ENCODE measurements around the gene SPHK2.
"Not testable (repeated sequence)": the region's sequence is repeated elsewhere in the genome, so short reads cannot be mapped to it uniquely, and the experiment has no call there.

Gene SPHK2

DNA sequence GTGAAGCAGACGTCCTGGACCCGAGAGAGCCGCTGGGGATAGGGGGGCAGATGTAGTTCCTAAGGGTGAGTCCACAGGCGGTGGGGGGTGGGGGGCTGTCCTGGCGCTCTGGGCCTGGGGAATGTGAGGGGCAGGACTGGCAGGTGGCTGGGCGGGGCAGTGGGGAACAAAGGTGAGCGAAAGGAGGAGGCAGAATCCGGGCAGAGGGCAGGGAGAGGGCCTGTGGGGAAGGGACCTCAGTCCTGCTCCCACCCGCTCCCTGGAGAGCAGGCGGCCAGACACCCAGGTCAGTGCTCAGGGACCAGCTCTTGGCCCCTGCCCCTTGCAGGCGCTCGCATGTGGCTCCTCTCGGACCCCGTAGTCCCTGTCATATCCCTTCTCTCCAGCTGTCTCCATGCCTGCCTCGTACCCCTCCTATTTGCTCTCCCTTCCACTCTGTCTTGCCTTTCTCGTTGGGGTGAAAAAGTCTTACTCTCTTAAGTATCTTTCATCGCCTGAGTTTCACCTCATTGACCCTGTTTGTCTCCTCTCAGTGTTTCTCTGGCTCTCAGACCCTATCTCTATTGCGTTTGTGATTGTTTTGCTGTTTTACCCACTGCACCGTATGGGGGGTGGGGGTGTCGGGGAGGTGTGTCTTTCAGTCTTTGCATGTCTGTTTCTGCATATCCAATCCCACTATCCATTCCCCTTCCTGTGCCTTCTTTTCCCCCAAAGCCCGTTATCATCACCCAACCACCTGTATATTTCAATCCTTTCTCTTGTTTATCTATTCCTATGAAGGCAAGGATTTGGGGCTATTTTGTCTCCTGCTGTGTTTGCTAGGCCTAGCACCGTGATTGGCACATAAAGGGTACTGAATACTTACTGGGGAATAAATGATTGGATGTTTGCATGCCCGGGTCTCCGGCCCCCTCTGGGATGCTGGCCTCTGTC lies 5.8 kb downstream of the SPHK2 start:
- no peak for DNase-seq

GRCh38 chr19:48625891-48626327 lies 6.6 kb downstream of the SPHK2 start:
- no peak for DNase-seq

GRCh38 chr19:48627201-48627864 lies 8.0 kb downstream of the SPHK2 start:
- DNase-seq = no peak

GRCh38 chr19:48627865-48628314 lies 8.6 kb downstream of the SPHK2 start:
- no peak for DNase-seq

- no peak for DNase-seq
These were observed 9.4 kb downstream of the SPHK2 start for GRCh38 chr19:48628486-48629296.

GRCh38 chr19:48629297-48629598 lies 9.9 kb downstream of the SPHK2 start:
- DNase-seq = no peak

DNA sequence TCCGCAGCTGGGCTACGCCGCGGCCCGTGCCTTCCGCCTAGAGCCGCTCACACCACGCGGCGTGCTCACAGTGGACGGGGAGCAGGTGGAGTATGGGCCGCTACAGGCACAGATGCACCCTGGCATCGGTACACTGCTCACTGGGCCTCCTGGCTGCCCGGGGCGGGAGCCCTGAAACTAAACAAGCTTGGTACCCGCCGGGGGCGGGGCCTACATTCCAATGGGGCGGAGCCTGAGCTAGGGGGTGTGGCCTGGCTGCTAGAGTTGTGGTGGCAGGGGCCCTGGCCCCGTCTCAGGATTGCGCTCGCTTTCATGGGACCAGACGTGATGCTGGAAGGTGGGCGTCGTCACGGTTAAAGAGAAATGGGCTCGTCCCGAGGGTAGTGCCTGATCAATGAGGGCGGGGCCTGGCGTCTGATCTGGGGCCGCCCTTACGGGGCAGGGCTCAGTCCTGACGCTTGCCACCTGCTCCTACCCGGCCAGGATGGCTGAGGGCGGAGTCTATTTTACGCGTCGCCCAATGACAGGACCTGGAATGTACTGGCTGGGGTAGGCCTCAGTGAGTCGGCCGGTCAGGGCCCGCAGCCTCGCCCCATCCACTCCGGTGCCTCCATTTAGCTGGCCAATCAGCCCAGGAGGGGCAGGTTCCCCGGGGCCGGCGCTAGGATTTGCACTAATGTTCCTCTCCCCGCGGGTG lies 10.4 kb downstream of the SPHK2 start:
- no peak for DNase-seq

GRCh38 chr19:48630296-48631063 lies 11.2 kb downstream of the SPHK2 start:
- DNase-seq = no peak

DNA sequence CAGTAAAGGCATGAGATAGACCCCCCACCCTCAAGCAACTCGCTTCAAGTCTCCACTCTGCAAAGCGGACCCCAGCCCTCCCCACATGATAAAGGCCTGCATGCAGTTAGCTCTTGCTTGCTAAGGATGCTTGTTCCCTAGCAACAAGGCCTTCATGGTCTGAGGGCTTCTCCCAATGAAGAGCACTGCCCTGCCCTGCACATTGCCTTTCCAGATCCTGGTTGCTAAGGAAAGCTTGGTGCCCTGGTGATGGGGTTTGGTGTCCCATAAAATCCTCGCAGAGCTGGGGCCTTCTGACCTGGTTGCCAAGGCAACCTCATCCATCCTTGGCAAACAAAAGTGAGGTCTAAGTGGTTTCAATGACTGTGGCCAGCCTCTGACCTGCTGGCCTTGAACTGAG lies 11.9 kb downstream of the SPHK2 start:
- no peak for DNase-seq

- not testable (repeated sequence) for DNase-seq
These were observed 13.0 kb downstream of the SPHK2 start for GRCh38 chr19:48632286-48632685.

- no peak for DNase-seq
These were observed 13.4 kb downstream of the SPHK2 start for GRCh38 chr19:48632692-48633147.

GRCh38 chr19:48633148-48634035 lies 14.1 kb downstream of the SPHK2 start:
- DNase-seq = no peak

DNA sequence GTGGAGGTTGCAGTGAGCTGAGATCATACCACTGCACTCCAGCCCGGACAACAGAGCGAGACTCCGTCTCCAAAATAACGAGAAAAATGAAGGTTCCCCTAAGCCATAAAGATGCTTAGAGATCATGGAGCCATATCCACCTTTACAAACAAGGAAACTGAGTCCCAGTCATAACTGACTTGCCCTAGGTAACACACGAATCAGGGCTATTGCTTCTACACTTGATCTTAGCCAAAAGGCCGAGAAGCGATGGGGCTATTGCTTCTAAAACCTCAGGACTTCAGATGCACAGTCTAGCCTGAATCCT lies 14.7 kb downstream of the SPHK2 start:
- DNase-seq = no peak

- DNase-seq = peak; percentile 94
These were observed 15.3 kb downstream of the SPHK2 start for GRCh38 chr19:48634424-48635262.

- peak; percentile 82 for DNase-seq
These were observed 16.1 kb downstream of the SPHK2 start for GRCh38 chr19:48635263-48635965.

GRCh38 chr19:48635966-48636858 lies 16.9 kb downstream of the SPHK2 start:
- no peak for DNase-seq

DNA sequence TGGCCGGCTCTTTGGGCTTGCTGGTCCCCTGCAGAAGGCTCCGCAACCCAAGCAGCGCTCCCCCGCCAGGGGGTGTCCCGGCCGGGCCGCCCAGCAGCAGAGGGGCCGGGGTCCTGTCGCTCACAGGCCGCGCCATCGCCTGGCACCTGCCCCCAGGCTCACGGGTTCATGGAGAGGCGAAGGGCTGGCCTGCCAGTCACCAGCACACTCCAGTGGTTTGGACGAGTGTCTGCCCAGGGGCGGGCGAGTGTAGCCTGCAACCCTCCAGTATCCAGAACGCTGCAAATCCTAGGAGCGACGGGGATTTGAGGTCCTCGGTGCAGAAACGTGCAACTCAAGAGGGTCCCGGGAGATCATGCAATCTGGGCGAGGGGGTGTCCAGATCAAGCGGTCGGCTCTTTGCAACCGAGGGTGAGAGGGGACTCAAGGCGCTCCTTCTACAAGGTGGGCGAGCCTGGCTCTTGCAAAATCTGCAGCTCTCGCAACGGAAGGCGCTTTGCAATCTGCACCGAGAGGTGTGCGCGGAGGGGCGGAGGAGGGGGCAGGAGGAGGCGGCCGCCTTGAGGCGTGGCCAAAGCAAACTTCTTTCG lies 17.6 kb downstream of the SPHK2 start, which contains the start of gene DBP:
TSS of gene DBP (minus strand) at position 521 of the 590 bp plus-strand sequence. CDS start at position 136, 385 bp downstream.
- DNase-seq = no peak

Measured in activated CD4-positive, alpha-beta T cell treated with anti-CD3 and anti-CD28 coated beads, Interleukin-2, Interleukin-6, amounts not matched to agents 100 ng/mL and 50 ng/mL, durations not matched to agents 16 hours and 8 hours (primary cell).